HG02763 (cell line): ENCODE results near the gene GPAM.
A peak's percentile ranks its signal among the peaks of the same experiment; 100 is the strongest.
"Not testable (repeated sequence)": the region's sequence is repeated elsewhere in the genome, so short reads cannot be mapped to it uniquely, and the experiment has no call there.

Source experiments
- ATAC-seq: cut with Tn5 transposase; IDR thresholded peaks from one replicate; pipeline ENCODE4 v1.9.1; 2021; ENCODE audit warnings: mild to moderate bottlenecking, moderate library complexity; ENCODE audit not compliant: unreplicated experiment

GPAM gene

GRCh38 chr10:112183329-112184051, at the start of gene GPAM:
TSS of gene GPAM (minus strand) at chr10:112183765. CDS start at chr10:112181784, 1,981 bp downstream.
- peak; percentile 95 for ATAC-seq

GRCh38 chr10:112232670-112233069, 49.1 kb upstream of the GPAM start:
- ATAC-seq = no peak

- ATAC-seq = no peak
Observed at GRCh38 chr10:112231602-112232400, 48.2 kb upstream of the GPAM start.

GRCh38 chr10:112230325-112230988, 46.9 kb upstream of the GPAM start:
- ATAC-seq = no peak

GRCh38 chr10:112229901-112230300, 46.3 kb upstream of the GPAM start:
- ATAC-seq = no peak

- ATAC-seq = no peak
Observed at GRCh38 chr10:112229096-112229495, 45.5 kb upstream of the GPAM start.

GRCh38 chr10:112228366-112229088, 45.0 kb upstream of the GPAM start:
- ATAC-seq = not testable (repeated sequence)

- no peak for ATAC-seq
Observed at GRCh38 chr10:112227331-112227987, 43.9 kb upstream of the GPAM start.

GRCh38 chr10:112226439-112227248, 43.1 kb upstream of the GPAM start:
- no peak for ATAC-seq

- no peak for ATAC-seq
Observed at GRCh38 chr10:112225771-112226438, 42.3 kb upstream of the GPAM start.

GRCh38 chr10:112224933-112225529, 41.5 kb upstream of the GPAM start:
- ATAC-seq = no peak

GRCh38 chr10:112223725-112224124, 40.2 kb upstream of the GPAM start:
- ATAC-seq = no peak

GRCh38 chr10:112222799-112223198, 39.2 kb upstream of the GPAM start:
- ATAC-seq = no peak

GRCh38 chr10:112221545-112221944, 38.0 kb upstream of the GPAM start:
- ATAC-seq = no peak

GRCh38 chr10:112218960-112219359, 35.4 kb upstream of the GPAM start:
- ATAC-seq = no peak

- ATAC-seq = no peak
Observed at GRCh38 chr10:112218036-112218390, 34.4 kb upstream of the GPAM start.

GRCh38 chr10:112217386-112218035, 33.9 kb upstream of the GPAM start:
- no peak for ATAC-seq

GRCh38 chr10:112216966-112217365, 33.4 kb upstream of the GPAM start:
- ATAC-seq = no peak
